BLaER1 treated with 17β-estradiol and CSF1 and Interleukin-3, amounts not matched to agents 10 nM and 100 nM (cell line): ENCODE results near the gene HYAL3.
"Not testable (repeated sequence)": the region's sequence is repeated elsewhere in the genome, so short reads cannot be mapped to it uniquely, and the experiment has no call there.

ENCODE experiments used
- H3K27ac ChIP-seq, 11 experiments: shearing (Covaris generic); formaldehyde crosslinking; 2 replicates each; pipeline ENCODE4 v1.8.1; 2022
- H3K27me3 ChIP-seq, 11 experiments: shearing (Covaris generic); formaldehyde crosslinking; 2 replicates each; pipeline ENCODE4 v1.8.1; 2022
- H3K36me3 ChIP-seq, 11 experiments: shearing (Covaris generic); formaldehyde crosslinking; 2 replicates each; pipeline ENCODE4 v1.8.1; 2022
- H3K4me1 ChIP-seq, 10 experiments: shearing (Covaris generic); formaldehyde crosslinking; 2 replicates each; pipeline ENCODE4 v1.8.1; 2022
- H3K4me2 ChIP-seq, 11 experiments: shearing (Covaris generic); formaldehyde crosslinking; 2 replicates each; pipeline ENCODE4 v1.8.1; 2022
- H3K4me3 ChIP-seq, 10 experiments: shearing (Covaris generic); formaldehyde crosslinking; 2 replicates each; pipeline ENCODE4 v1.8.1; 2022
- H3K9ac ChIP-seq, 11 experiments: shearing (Covaris generic); formaldehyde crosslinking; 2 replicates each; pipeline ENCODE4 v1.8.1; 2022
- H3K9me3 ChIP-seq, 11 experiments: shearing (Covaris generic); formaldehyde crosslinking; replicated peaks in 1 of 11; 2 replicates each; pipeline ENCODE4 v1.8.1; 2022
- H4K20me1 ChIP-seq, 11 experiments: shearing (Covaris generic); formaldehyde crosslinking; 2 replicates each; pipeline ENCODE4 v1.8.1; 2022
- Cebpa-rat ChIP-seq, 11 experiments: shearing (Covaris generic); IDR thresholded peaks; 2 replicates each; pipeline ENCODE4 v1.8.1; 2022

HYAL3 gene

DNA sequence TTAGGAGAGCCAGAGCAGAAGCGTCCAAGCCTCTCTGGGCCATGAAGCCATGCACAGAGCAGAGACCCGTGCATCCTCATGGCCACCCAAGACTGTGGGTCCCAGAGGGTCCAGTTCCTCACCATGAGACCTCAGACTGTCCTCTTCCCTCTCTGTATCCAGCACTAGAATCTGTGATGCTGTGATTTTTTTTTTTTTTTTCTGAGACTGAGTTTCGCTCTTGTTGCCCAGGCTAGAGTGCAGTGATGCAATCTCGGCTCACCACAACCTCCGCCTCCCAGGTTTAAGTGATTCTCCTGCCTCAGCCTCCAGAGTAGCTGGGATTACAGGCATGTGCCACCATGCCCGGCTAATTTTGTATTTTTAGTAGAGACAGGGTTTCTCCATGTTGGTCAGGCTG lies 54.4 kb downstream of the HYAL3 start:
- peak in 8 of 11 experiments; percentile 14 to 74 (median 40); a peak in 7 of 22 replicates for TF ChIP-seq Cebpa-rat (IDR thresholded peaks at IDR 0.05)
- Histone ChIP-seq H3K4me2 (peak overlapping the region; percentile 91 to 100 (median 97)), H3K4me3 (peak overlapping the region in 7 of 10 experiments; percentile 14 to 100 (median 48); a peak in 9 of 20 replicates), H3K36me3 (peaks cover 20 to 77% (median 55%) of the 10 kb centered on the region in 11 experiments), H3K27ac (peak overlapping the region; percentile 90 to 99 (median 94)), H4K20me1 (peaks cover 59 to 99% (median 76%) of the 10 kb centered on the region in 11 experiments), H3K9ac (peak overlapping the region; percentile 80 to 99 (median 97)), H3K4me1 (peaks cover 92 to 100% (median 99%) of the 10 kb centered on the region in 10 experiments)
- H3K9me3 ChIP-seq, H3K27me3 ChIP-seq: not testable (repeated sequence)

DNA sequence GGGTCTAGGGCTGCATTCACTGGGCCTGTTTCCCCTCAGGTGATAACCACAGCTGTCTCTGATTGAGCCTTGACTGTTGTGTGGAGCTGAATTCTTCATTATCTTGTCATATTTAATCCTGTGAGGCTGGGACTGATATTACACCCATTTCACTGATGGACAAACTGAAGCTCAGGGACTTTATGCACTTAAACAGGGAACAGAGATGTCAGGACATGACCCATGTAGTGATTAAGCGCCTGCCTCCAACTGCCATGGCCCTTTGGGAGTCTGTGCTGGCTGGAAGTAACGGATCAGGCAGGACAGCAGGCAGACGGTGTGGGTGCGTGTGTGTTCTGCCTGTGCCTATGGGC lies 55.7 kb downstream of the HYAL3 start:
- Histone ChIP-seq H3K4me2 (peak overlapping the region; percentile 90 to 100 (median 97)), H3K27ac (peak overlapping the region; percentile 90 to 99 (median 94)), H3K9me3 (no peaks in the 10 kb centered on the region), H4K20me1 (peaks cover 59 to 99% (median 76%) of the 10 kb centered on the region in 11 experiments), H3K4me1 (peaks cover 94 to 100% (median 100%) of the 10 kb centered on the region in 10 experiments), H3K27me3 (no peaks in the 10 kb centered on the region), H3K4me3 (peak overlapping the region in 8 of 10 experiments; percentile 44 to 100 (median 50); a peak in 16 of 20 replicates), H3K36me3 (peaks cover 31 to 77% (median 55%) of the 10 kb centered on the region in 11 experiments), H3K9ac (peak overlapping the region; percentile 73 to 99 (median 97))
- no peak for TF ChIP-seq Cebpa-rat (IDR thresholded peaks at IDR 0.05)

DNA sequence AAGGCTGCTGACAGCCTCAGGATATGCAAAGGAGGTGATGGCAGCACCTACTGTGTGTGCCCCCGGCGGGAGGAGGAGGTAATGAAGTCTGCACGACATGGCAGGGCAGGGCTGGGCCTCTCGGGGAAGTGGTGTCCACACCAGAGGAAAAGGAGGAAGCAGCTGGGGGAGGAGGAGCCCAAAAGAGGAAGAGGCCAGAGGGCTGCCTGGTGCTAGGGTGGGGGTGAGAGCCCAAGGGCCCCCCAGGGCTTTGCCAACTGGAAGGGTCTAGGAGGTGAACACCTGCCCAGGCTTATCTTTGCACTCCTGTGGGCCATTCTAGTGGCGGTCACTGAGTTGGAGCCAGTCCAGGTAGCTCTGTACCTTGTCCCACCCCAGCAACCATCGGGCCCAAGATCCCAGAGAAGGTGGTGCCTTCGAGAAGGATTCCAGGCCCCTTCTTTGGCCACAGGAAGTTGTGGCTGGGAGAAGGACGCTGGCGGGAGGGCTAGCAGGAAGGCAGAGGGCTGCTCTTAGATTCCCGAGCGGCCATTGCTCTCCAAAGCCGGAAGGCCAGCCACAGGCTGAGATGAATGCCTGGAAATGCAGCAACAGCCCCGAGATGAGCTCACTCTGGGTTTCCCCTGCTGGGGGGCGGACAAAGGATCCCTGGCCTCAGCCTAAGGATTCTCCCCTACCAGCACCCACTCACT lies 56.2 kb downstream of the HYAL3 start:
- Histone ChIP-seq H3K27ac (peak overlapping the region; percentile 90 to 99 (median 94)), H3K4me3 (peak overlapping the region in 9 of 10 experiments; percentile 23 to 100 (median 48); a peak in 16 of 20 replicates)

More for the DNA sequence above, 56.2 kb downstream of the HYAL3 start:
- Histone ChIP-seq H4K20me1 (peaks cover 59 to 99% (median 76%) of the 10 kb centered on the region in 11 experiments), H3K36me3 (peaks cover 27 to 76% (median 53%) of the 10 kb centered on the region in 11 experiments; a peak in 21 of 22 replicates), H3K9ac (peak overlapping the region; percentile 73 to 99 (median 97)), H3K4me2 (peak overlapping the region; percentile 90 to 100 (median 97)), H3K27me3 (no peaks in the 10 kb centered on the region), H3K9me3 (no peaks in the 10 kb centered on the region), H3K4me1 (peaks cover 90 to 100% (median 99%) of the 10 kb centered on the region in 10 experiments)
- peak in 3 of 11 experiments; percentile 12 to 30 (median 14); a peak in 2 of 22 replicates for TF ChIP-seq Cebpa-rat (IDR thresholded peaks at IDR 0.05)
